SK-N-SH (cell line): ENCODE results near the gene THAP12. TPM values are rescaled to one million over a fixed set of nuclear protein-coding genes. Genes with fewer than 3 reads are reported as not detected.

Source experiments
- CTCF ChIA-PET: fragments of 300-600, 350-600 bp; formaldehyde crosslinking; extraction: SDS; loops from one replicate; lab custom pipeline; 2021; lab: Yijun Ruan, JAX
- POLR2A ChIA-PET: fragments of 350-600 bp; sonication (Branson Sonifier 250); formaldehyde crosslinking; extraction: SDS; loops from one replicate; lab custom pipeline; 2020; ENCODE audit warnings: antibody characterized with exemption, inconsistent platforms; lab: Yijun Ruan, JAX
- DNase-seq: peaks from one replicate; pipeline ENCODE4 v3.0.0; 2012
- H2AFZ ChIP-seq: fragments of 200-600 bp; sonication (generic); 2 replicates; pipeline ENCODE4 v1.8.1; 2016; ENCODE audit warnings: antibody characterized with exemption, mild to moderate bottlenecking, low read depth
- H3F3A ChIP-seq: fragments of 200-600 bp; sonication (generic); replicated peaks from 2 replicates; pipeline ENCODE3; 2016; ENCODE audit warnings: antibody characterized with exemption, mild to moderate bottlenecking; ENCODE audit not compliant: insufficient read depth
- H3K27ac ChIP-seq, 2 experiments: fragments of 200-500 bp in 1 of 2; fragments of 200-600 bp in 1 of 2; sonication (Bioruptor generic) in 1 of 2; sonication (generic), shearing (Covaris generic) in 1 of 2; 2 replicates each; pipeline versions ENCODE4 v1.5.1 to v1.6.1; 2014 to 2016; ENCODE audit warnings: low read depth in 2 of 2, inconsistent platforms in 1 of 2, low read length in 1 of 2, mild to moderate bottlenecking in 1 of 2, mixed read lengths in 1 of 2
- H3K27me3 ChIP-seq: fragments of 200-600 bp; sonication (generic), shearing (Covaris generic); 2 replicates; pipeline ENCODE4 v1.6.1; 2016; ENCODE audit warnings: mixed run types; ENCODE audit not compliant: insufficient read depth
- H3K36me3 ChIP-seq, 2 experiments: fragments of 200-500 bp in 1 of 2; fragments of 200-600 bp in 1 of 2; sonication (Bioruptor generic) in 1 of 2; sonication (generic) in 1 of 2; replicated peaks in 1 of 2; 2 replicates each; pipeline versions ENCODE3 to v1.5.1; 2014 to 2016; ENCODE audit warnings: low read length in 1 of 2, mild to moderate bottlenecking in 1 of 2; ENCODE audit not compliant: insufficient read depth in 2 of 2, control insufficient read depth in 1 of 2
- H3K4me1 ChIP-seq, 2 experiments: fragments of 200-500 bp in 1 of 2; fragments of 200-600 bp in 1 of 2; sonication (Bioruptor generic) in 1 of 2; sonication (generic), shearing (Covaris generic) in 1 of 2; 2 replicates each; pipeline versions ENCODE4 v1.5.1 to v1.6.1; 2014 to 2016; ENCODE audit warnings: low read depth in 1 of 2, low read length in 1 of 2, mixed run types in 1 of 2; ENCODE audit not compliant: insufficient read depth in 2 of 2, control insufficient read depth in 1 of 2
- H3K4me2 ChIP-seq: fragments of 200-600 bp; sonication (generic), shearing (Covaris generic); 2 replicates; pipeline ENCODE4 v1.6.1; 2017; ENCODE audit warnings: mixed run types
- H3K4me3 ChIP-seq, 2 experiments: fragments of 200-500 bp in 1 of 2; fragments of 200-600 bp in 1 of 2; sonication (Bioruptor generic) in 1 of 2; sonication (generic), shearing (Covaris generic) in 1 of 2; 2 replicates each; pipeline versions ENCODE4 v1.5.1 to v1.8.1; 2014 to 2016; ENCODE audit warnings: low read depth in 2 of 2, inconsistent platforms in 1 of 2, low read length in 1 of 2, mild to moderate bottlenecking in 1 of 2, mixed read lengths in 1 of 2, moderate library complexity in 1 of 2
- H3K79me2 ChIP-seq: fragments of 200-600 bp; sonication (generic); 2 replicates; pipeline ENCODE4 v1.8.1; 2017; ENCODE audit warnings: mild to moderate bottlenecking; ENCODE audit not compliant: insufficient read depth
- H3K9ac ChIP-seq: fragments of 200-600 bp; sonication (generic); 2 replicates; pipeline ENCODE4 v1.6.1; 2017; ENCODE audit warnings: mixed run types
- H3K9me2 ChIP-seq: fragments of 200-600 bp; sonication (generic); 2 replicates; pipeline ENCODE4 v1.6.1; 2017; ENCODE audit warnings: mixed run types
- H3K9me3 ChIP-seq: fragments of 200-600 bp; sonication (generic); 2 replicates; pipeline ENCODE4 v1.6.1; 2017; ENCODE audit warnings: mixed run types, mild to moderate bottlenecking, moderate library complexity
- H4K20me1 ChIP-seq: fragments of 200-600 bp; sonication (generic); 2 replicates; pipeline ENCODE4 v1.6.1; 2017; ENCODE audit warnings: mild to moderate bottlenecking, mixed run types; ENCODE audit not compliant: insufficient read depth
- FOXJ3 ChIP-seq: sonication (generic); formaldehyde crosslinking; IDR thresholded peaks from 2 replicates; pipeline ENCODE4 v1.5.1; 2020; ENCODE audit warnings: mild to moderate bottlenecking, missing genetic modification reagents
- FOXM1 ChIP-seq: IDR thresholded peaks from 2 replicates; pipeline ENCODE4 v1.4.0; 2012; ENCODE audit warnings: low read depth, mild to moderate bottlenecking
- GATA2 ChIP-seq: sonication (generic); formaldehyde crosslinking; IDR thresholded peaks from 2 replicates; pipeline ENCODE4 v1.5.0; 2020; ENCODE audit warnings: mild to moderate bottlenecking, missing genetic modification reagents
- NRF1 ChIP-seq: IDR thresholded peaks from 2 replicates; pipeline ENCODE4 v1.6.1; 2012; ENCODE audit warnings: low read depth, mild to moderate bottlenecking, low read length
- POLR2AphosphoS5 ChIP-seq: IDR thresholded peaks from 2 replicates; pipeline ENCODE4 v1.6.1; 2012; ENCODE audit warnings: low read depth, low read length
- REST ChIP-seq: IDR thresholded peaks from 2 replicates; pipeline ENCODE4 v1.6.1; 2012; ENCODE audit warnings: mild to moderate bottlenecking, low read depth, low read length, moderate library complexity
- SIN3A ChIP-seq: IDR thresholded peaks from 2 replicates; pipeline ENCODE4 v1.6.1; 2012; ENCODE audit warnings: low read depth, mild to moderate bottlenecking, low read length, moderate library complexity, borderline replicate concordance
- SMC3 ChIP-seq: IDR thresholded peaks from 2 replicates; pipeline ENCODE4 v1.6.1; 2012; ENCODE audit warnings: low read depth, low read length, improper control_type of control experiment
- TEAD4 ChIP-seq: IDR thresholded peaks from 2 replicates; pipeline ENCODE4 v1.4.0; 2012; ENCODE audit warnings: mild to moderate bottlenecking, borderline replicate concordance; ENCODE audit not compliant: insufficient read depth
- YY1 ChIP-seq: IDR thresholded peaks from 2 replicates; pipeline ENCODE4 v1.4.0; 2012; ENCODE audit warnings: low read depth, mild to moderate bottlenecking
- WGBS: methylation state at CpG from one replicate; pipeline ENCODE4 v1.1.6; 2017; ENCODE audit warnings: low lambda C conversion rate; 5-methylcytosine and 5-hydroxymethylcytosine counted together
- polyA plus RNA-seq, 3 experiments: library from polyadenylated mRNA; depleted of rRNA; stranded (reverse); fragments of >200 nt; gene quantifications; 2 replicates each; pipeline ENCODE4 v1.2.3, GENCODE V29; 2012
- TF ChIP-seq, protein P1 (sequence below): IDR thresholded peaks from 2 replicates; pipeline ENCODE4 v1.4.0; 2012; ENCODE audit warnings: low read depth, borderline replicate concordance
- TF ChIP-seq, protein P2 (sequence below): IDR thresholded peaks from 2 replicates; pipeline ENCODE4; 2012
- TF ChIP-seq, protein P3 (sequence below): fragments of 150-350 bp; IDR thresholded peaks from 2 replicates; pipeline ENCODE4 v1.6.1; 2017; ENCODE audit warnings: antibody characterized with exemption, low read length, low read depth, borderline replicate concordance

The THAP12 gene
- polyA plus RNA-seq, 1 of the 3 experiments (the other 2 are of a cell fraction): 14.9 TPM

- Histone ChIP-seq H3K9me3 (no peaks in the 10 kb centered on the region), H3K36me3 (peaks cover 16 to 43% of the 10 kb centered on the region in 2 experiments), H4K20me1 (no peaks in the 10 kb centered on the region; the same call in 1 of the 2 replicates), H3K27ac (no peak overlapping the region), H3K4me2 (no peak overlapping the region), H3K4me3 (no peak overlapping the region), H3K79me2 (peaks cover 41% of the 10 kb centered on the region), H3K4me1 (no peaks in the 10 kb centered on the region), H3F3A (no peaks in the 10 kb centered on the region), H3K9me2 (no peaks in the 10 kb centered on the region; the same call in 1 of the 2 replicates), H3K27me3 (no peaks in the 10 kb centered on the region), H2AFZ (no peak overlapping the region), H3K9ac (no peak overlapping the region)
- ChIA-PET CTCF (interaction anchor here (1.5 kb wide), 1 partner anchor 15 kb away, joined by 3 read pairs; no protein-coding TSS in a partner anchor), POLR2A (no interaction called here)
- 95% methylated on average over 2 of the region's 2 CpGs for WGBS
- DNase-seq: no peak
- no peak for TF ChIP-seq REST
- TF ChIP-seq TEAD4: no peak
- no peak for TF ChIP-seq GATA2
- TF ChIP-seq YY1: no peak
- TF ChIP-seq NRF1: no peak
- TF ChIP-seq FOXJ3 (CRISPR knock-in tag): no peak
- TF ChIP-seq SIN3A: no peak
Observed at GRCh38 chr11:76361776-76362175, 19.2 kb downstream of the THAP12 start.

GRCh38 chr11:76361374-76361773 is 19.6 kb downstream of the THAP12 start:
- ChIA-PET CTCF (interaction anchor here (1.5 kb wide), 1 partner anchor 14 kb away, joined by 3 read pairs; no protein-coding TSS in a partner anchor), POLR2A (no interaction called here)
- no peak overlapping the region for H3K4me2 ChIP-seq
- peaks cover 17 to 44% of the 10 kb centered on the region in 2 experiments for H3K36me3 ChIP-seq
- no peaks in the 10 kb centered on the region for H4K20me1 ChIP-seq
- H3K79me2 ChIP-seq: peaks cover 37% of the 10 kb centered on the region
- H3K9me2 ChIP-seq: no peaks in the 10 kb centered on the region; the same call in 1 of the 2 replicates
- no peaks in the 10 kb centered on the region for H3K4me1 ChIP-seq
- TF ChIP-seq, protein P1, sequence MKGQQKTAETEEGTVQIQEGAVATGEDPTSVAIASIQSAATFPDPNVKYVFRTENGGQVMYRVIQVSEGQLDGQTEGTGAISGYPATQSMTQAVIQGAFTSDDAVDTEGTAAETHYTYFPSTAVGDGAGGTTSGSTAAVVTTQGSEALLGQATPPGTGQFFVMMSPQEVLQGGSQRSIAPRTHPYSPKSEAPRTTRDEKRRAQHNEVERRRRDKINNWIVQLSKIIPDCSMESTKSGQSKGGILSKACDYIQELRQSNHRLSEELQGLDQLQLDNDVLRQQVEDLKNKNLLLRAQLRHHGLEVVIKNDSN: no peak
- no peak for TF ChIP-seq SMC3
- TF ChIP-seq POLR2AphosphoS5: no peak
- TF ChIP-seq YY1: no peak
- TF ChIP-seq, protein P2, sequence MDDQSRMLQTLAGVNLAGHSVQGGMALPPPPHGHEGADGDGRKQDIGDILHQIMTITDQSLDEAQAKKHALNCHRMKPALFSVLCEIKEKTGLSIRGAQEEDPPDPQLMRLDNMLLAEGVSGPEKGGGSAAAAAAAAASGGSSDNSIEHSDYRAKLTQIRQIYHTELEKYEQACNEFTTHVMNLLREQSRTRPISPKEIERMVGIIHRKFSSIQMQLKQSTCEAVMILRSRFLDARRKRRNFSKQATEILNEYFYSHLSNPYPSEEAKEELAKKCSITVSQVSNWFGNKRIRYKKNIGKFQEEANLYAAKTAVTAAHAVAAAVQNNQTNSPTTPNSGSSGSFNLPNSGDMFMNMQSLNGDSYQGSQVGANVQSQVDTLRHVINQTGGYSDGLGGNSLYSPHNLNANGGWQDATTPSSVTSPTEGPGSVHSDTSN: no peak
- TF ChIP-seq, protein P3, sequence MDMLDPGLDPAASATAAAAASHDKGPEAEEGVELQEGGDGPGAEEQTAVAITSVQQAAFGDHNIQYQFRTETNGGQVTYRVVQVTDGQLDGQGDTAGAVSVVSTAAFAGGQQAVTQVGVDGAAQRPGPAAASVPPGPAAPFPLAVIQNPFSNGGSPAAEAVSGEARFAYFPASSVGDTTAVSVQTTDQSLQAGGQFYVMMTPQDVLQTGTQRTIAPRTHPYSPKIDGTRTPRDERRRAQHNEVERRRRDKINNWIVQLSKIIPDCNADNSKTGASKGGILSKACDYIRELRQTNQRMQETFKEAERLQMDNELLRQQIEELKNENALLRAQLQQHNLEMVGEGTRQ: no peak
- no peak for TF ChIP-seq FOXM1
- no peaks in the 10 kb centered on the region for H3F3A ChIP-seq
- H3K9me3 ChIP-seq: no peaks in the 10 kb centered on the region
- DNase-seq: no peak
- no peaks in the 10 kb centered on the region for H3K27me3 ChIP-seq
- no peak overlapping the region for H3K4me3 ChIP-seq
- H3K9ac ChIP-seq: no peak overlapping the region
- no peak overlapping the region for H3K27ac ChIP-seq
- H2AFZ ChIP-seq: no peak overlapping the region
